Measurements from ENCODE around the gene KLF9. TPM values are rescaled to one million over a fixed set of nuclear protein-coding genes. Genes with fewer than 3 reads are reported as not detected.

Gene KLF9
- total and polyA plus RNA-seq, 9 of the 15 experiments (the other 6 are each of a cell fraction or from before 2014, with no cell fraction given), result 3.3 to 11.9 (median 6.9) TPM

- no peak for TF ChIP-seq ZNF318 (IDR thresholded peaks at IDR 0.05; ENCODE audit: borderline replicate concordance in 1 of 2, low read depth in 1 of 2)
- TF ChIP-seq DDX20 (tag; IDR thresholded peaks at IDR 0.05; ENCODE audit: low read depth), result no peak
- TF ChIP-seq AFF4 (CRISPR knock-in tag; IDR thresholded peaks at IDR 0.05), result no peak; the same call in 1 of the 2 replicates
- peak; percentile 16 for TF ChIP-seq TAF1 (IDR thresholded peaks at IDR 0.05; ENCODE audit: control insufficient read depth, extremely low read depth, insufficient read depth, low read length, severe bottlenecking)
- peak in 1 of 2 experiments; percentile 55 for TF ChIP-seq AFF1 (IDR thresholded peaks at IDR 0.05; ENCODE audit: low read depth in 1 of 2, partially characterized antibody in 2 of 2)
- TF ChIP-seq ZKSCAN3 (CRISPR knock-in tag; IDR thresholded peaks at IDR 0.05), result no peak
- TF ChIP-seq SMARCA4 (IDR thresholded peaks at IDR 0.05), result no peak
- peak; percentile 29; the same call in 1 of the 2 replicates for TF ChIP-seq CXXC5 (CRISPR knock-in tag; IDR thresholded peaks at IDR 0.05)
- TF ChIP-seq TEAD1 (CRISPR knock-in tag; IDR thresholded peaks at IDR 0.05), result no peak
Measured at GRCh38 chr9:70420441-70421271, 6.2 kb upstream of the KLF9 start (continued).
